WI38 (cell line): ENCODE measurements around the gene MVB12B.

Experiments
- H3K4me3 ChIP-seq: 2 replicates; pipeline ENCODE4 v1.5.1; 2011; ENCODE audit warnings: low read depth, mild to moderate bottlenecking, control low read depth, low read length
- TF ChIP-seq, protein P1 (sequence below): IDR thresholded peaks from 2 replicates; pipeline ENCODE4 v1.5.1; 2012; ENCODE audit warnings: low read depth, mild to moderate bottlenecking, control low read depth, low read length

MVB12B gene

GRCh38 chr9:126479515-126479914 lies 152.9 kb downstream of the MVB12B start:
- TF ChIP-seq, protein P1, sequence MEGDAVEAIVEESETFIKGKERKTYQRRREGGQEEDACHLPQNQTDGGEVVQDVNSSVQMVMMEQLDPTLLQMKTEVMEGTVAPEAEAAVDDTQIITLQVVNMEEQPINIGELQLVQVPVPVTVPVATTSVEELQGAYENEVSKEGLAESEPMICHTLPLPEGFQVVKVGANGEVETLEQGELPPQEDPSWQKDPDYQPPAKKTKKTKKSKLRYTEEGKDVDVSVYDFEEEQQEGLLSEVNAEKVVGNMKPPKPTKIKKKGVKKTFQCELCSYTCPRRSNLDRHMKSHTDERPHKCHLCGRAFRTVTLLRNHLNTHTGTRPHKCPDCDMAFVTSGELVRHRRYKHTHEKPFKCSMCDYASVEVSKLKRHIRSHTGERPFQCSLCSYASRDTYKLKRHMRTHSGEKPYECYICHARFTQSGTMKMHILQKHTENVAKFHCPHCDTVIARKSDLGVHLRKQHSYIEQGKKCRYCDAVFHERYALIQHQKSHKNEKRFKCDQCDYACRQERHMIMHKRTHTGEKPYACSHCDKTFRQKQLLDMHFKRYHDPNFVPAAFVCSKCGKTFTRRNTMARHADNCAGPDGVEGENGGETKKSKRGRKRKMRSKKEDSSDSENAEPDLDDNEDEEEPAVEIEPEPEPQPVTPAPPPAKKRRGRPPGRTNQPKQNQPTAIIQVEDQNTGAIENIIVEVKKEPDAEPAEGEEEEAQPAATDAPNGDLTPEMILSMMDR = no peak
- H3K4me3 ChIP-seq = no peak overlapping the region

GRCh38 chr9:126480813-126481212 lies 154.2 kb downstream of the MVB12B start:
- TF ChIP-seq, protein P1 = no peak
- no peak overlapping the region for H3K4me3 ChIP-seq

DNA sequence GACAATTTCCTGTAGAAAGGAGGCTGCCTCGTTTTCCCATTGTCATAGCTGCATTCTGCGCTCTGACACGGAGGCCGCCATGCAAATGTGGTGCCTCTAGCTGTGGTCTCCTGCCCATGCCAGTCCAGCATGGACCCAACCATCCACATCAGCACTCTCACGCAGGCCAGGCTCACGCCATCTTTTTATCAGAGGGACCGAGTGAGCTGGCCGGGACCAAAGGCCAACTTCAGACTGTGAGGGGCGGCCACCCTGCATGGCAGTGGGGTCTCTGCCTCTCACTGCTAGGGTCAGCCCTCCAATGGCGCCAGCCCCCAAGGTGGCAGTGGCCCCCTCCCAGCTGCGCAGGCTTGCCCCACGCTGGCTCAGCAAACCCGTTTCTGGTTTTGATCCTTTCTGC lies 155.2 kb downstream of the MVB12B start:
- TF ChIP-seq, protein P1 = no peak
- no peak overlapping the region for H3K4me3 ChIP-seq

- TF ChIP-seq, protein P1 = no peak
Measured at GRCh38 chr9:126482361-126483044, 155.9 kb downstream of the MVB12B start.

GRCh38 chr9:126483468-126484073 lies 156.9 kb downstream of the MVB12B start:
- TF ChIP-seq, protein P1 = no peak
- no peak overlapping the region for H3K4me3 ChIP-seq

More at GRCh38 chr9:126482361-126483044, 155.9 kb downstream of the MVB12B start:
- H3K4me3 ChIP-seq = no peak overlapping the region

DNA sequence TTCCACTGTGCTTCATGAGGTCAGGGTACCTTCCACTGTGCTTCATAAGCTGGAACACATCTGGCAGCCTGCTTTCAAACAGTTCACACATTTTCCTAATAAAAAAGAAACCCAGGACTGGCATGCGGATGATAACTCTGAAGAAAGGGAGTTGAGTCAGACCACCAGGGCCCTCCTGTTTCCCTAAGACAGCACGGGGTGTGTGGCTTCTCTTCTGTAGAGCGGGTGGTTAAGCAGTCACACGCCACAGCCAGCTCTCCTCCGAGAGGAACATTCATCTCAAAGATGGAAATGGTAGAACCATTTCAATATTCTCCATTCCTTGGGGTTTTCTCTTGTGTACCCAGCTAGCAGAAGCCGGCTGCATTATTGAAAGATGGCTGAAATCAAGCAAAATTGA lies 159.0 kb downstream of the MVB12B start:
- TF ChIP-seq, protein P1 = no peak
- H3K4me3 ChIP-seq = no peak overlapping the region

- no peak overlapping the region for H3K4me3 ChIP-seq
- TF ChIP-seq, protein P1 = no peak
Measured at GRCh38 chr9:126486276-126486675, 159.6 kb downstream of the MVB12B start.
